HG02981 (cell line): ENCODE results near the gene ZNF211.
A peak's percentile ranks its signal among the peaks of the same experiment; 100 is the strongest.

Experiments used
- ATAC-seq: cut with Tn5 transposase; IDR thresholded peaks from one replicate; pipeline ENCODE4 v1.9.1; 2021; ENCODE audit warnings: mild to moderate bottlenecking, moderate library complexity; ENCODE audit not compliant: unreplicated experiment

ZNF211 gene

DNA sequence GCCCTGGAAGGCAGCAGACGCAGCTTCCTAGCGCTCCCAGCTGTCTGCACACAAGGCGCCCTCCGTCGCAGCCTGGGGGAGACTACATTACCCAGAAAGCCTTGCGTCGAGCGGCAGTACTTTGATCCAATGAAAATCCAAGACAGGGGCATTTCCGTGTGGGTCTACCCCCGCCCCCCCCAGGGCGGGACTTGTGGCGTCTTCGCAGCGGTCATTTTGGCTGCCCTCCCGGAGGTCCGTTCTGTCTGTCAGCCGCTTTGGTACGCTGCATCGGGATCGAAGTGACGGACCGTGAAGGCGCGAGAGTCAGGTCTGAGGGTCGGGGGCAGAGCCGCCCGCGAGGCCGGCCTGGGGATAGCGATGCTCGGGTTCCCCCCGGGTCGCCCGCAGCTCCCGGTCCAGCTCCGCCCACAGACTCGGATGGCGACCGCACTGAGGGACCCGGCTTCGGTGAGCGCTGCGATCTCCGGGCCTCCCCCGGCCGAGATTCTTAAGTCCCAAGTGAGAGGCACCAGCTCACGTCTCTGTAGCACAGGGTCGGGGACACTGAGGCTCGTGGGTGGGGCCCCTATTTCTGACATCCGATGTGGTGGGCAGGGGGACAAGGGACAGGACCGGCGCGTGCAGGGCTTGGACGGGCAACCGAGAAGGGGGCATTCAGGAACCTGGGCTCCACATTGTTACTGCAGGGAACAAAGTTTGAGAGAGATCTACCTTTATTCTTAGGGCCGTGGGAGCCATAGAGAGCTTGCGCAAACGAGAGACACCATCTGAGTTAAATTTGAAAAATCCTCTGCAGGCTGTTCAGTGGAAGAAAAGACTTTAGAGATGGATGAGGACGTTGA, at the start of gene ZNF211:
Gene ZNF211 (plus strand): TSS at position 182 of the 845 bp plus-strand sequence. CDS start 179 bp downstream, at position 361.
- peak; percentile 95 for ATAC-seq

- peak; percentile 86 for ATAC-seq
Observed at GRCh38 chr19:57583521-57584416, 49.2 kb upstream of the ZNF211 start, which contains the start of gene ZIK1. Gene ZIK1 (plus strand): TSS chr19:57584145. CDS start chr19:57584357, 212 bp downstream.

DNA sequence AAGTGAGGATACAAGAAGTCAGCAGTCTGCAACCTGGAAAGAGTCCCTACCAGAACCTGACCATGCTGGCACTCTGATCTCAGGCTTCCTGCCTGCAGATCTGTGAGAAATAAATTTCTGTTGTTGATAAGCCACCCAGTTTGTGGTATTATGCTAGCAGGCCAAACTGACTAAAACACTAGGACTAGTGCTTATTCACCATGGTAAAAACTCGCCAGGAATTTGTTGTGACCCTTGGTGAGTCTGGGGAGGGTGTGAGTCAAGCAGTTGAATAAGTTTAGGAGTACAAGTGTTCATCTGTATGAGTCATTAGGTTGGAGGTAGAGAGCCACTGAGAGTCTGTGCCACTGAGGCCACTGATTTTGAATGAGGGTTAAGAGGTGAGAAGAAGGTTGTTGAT, 45.4 kb upstream of the ZNF211 start:
- no peak for ATAC-seq

GRCh38 chr19:57599377-57599760, 33.6 kb upstream of the ZNF211 start:
- ATAC-seq = peak; percentile 14

DNA sequence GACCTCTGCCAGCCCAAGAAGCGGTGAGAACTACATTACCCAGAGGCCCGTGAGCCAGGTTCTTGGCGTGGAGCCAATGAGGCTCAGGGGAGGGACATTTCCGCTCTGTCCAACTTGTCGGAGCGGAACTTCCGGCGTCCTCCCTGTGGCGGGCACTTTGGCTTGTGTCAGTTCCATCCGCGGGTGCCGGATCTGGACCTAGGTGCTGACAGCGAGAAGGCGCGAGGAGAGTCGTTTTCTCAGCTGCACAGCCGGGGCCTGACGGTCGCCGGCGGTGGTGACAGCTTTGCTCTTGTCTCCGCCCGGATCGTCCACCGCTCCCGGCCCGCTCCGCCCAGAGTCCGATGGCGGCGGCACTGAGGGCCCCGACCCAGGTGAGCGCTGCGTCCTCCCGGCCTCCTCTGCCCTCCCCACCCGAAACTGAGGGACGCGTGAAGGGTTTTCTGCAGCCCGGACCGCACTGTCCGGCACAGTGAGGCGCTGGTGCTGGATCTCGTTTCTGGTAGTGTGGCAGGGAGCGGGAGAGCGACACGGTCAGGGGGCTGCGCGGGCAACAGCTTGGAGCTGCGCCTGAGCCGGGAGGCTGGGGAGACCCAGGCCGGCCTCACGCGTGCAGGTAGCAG, 33.1 kb upstream of the ZNF211 start, which contains the start of gene ZNF530:
Gene ZNF530 (plus strand): TSS at position 125 of the 623 bp plus-strand sequence. CDS start 4,461 bp downstream, outside the sequence.
- peak; percentile 87 for ATAC-seq

- no peak for ATAC-seq
Observed at GRCh38 chr19:57606931-57607330, 26.0 kb upstream of the ZNF211 start.

DNA sequence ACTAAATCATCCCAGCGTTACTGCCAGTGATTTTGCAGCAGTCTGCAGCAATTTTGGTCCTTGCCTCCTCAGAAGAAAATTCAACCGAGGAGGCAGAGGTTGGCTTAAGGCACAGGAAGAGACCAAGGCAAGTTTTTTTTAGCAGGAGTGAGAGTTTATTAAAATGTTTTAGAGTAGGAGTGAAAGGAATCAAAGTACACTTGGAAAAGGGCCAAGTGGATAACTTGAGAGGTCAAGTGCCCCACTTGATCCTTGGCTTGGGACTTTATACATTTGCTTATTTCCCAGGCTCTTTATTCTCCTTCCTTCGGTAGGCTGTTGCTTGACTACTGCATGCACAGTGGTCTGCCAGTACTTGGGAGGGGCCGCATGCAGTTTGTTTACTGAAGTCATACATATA, 21.9 kb upstream of the ZNF211 start:
- no peak for ATAC-seq

- peak; percentile 96 for ATAC-seq
Observed at GRCh38 chr19:57613941-57614743, 18.8 kb upstream of the ZNF211 start, which contains the start of gene ZNF134. Gene ZNF134 (plus strand): TSS chr19:57614242. CDS start chr19:57619469, 5,227 bp downstream.

DNA sequence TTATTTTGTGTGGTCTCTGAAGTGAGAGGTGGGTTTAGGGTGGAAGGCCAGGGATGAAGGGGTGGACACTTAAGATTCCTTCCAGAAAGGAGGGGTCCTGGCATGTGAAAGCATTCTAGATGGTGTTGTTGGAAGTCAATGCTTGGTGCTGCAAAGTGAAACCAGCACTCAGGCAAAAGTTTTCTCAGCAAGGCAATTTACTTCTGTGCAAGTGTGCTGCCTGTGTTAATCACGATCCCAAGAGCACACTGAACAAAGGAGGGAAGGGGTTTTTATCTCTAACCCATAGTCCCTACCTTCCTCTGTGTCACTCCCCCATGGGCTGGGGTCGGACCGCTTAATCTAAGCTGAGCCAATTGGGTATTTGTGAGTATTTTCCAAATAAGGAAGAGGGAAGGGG, 17.6 kb upstream of the ZNF211 start:
- no peak for ATAC-seq

- no peak for ATAC-seq
Observed at GRCh38 chr19:57620673-57621348, 12.2 kb upstream of the ZNF211 start.

DNA sequence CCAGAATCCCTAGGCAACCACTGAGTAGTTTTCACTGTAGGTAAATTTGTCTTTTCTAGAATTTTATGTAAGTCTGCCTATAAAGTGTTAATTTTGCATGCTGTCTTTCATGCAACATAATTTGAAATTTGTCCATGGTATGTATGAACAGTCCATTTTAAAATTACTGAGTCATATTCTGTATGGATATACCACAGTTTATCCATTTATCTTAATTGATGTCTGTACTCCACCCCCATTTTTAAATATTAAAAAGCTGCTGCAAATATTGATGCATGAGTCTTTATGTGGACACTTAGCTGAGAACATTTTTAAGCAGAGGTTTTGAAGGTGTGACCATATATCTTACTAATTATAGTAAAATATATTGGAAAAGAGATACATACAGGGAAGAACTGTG, 9.9 kb upstream of the ZNF211 start:
- no peak for ATAC-seq

- no peak for ATAC-seq
Observed at GRCh38 chr19:57633832-57634131, 814 bp downstream of the ZNF211 start.

DNA sequence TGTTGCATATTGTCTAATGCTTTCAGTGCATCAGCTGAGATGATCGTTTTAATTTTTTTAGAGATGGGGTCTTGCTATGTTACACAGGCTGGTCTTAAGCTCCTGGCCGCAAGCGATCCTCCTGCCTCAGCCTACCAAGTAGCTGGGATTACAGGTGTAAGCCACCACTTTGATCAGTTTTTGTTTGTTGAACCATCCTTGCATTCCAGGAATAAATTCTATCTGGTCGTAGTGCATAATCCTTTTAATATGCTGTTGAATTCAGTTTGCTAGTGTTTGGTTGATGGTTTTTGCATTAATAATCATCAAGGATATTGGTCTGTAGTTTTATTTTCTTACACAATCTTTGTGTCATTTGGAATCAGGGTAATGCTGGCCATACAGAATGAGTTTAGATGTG, 4.4 kb downstream of the ZNF211 start:
- ATAC-seq = no peak

DNA sequence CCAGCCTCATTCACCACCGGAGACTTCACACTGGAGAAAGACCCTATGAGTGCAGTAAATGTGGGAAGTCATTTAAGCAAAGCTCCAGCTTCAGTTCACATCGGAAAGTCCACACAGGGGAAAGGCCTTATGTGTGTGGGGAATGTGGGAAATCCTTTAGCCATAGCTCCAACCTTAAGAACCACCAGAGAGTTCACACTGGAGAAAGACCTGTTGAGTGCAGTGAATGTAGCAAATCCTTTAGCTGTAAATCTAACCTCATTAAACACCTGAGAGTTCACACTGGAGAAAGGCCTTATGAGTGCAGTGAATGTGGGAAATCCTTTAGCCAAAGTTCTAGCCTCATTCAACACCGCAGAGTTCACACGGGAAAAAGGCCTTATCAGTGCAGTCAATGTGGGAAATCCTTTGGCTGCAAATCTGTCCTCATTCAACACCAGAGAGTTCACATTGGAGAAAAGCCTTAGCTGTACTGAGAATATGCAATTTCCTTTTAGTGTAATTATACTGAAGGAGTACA, 8.8 kb downstream of the ZNF211 start:
- ATAC-seq = no peak

DNA sequence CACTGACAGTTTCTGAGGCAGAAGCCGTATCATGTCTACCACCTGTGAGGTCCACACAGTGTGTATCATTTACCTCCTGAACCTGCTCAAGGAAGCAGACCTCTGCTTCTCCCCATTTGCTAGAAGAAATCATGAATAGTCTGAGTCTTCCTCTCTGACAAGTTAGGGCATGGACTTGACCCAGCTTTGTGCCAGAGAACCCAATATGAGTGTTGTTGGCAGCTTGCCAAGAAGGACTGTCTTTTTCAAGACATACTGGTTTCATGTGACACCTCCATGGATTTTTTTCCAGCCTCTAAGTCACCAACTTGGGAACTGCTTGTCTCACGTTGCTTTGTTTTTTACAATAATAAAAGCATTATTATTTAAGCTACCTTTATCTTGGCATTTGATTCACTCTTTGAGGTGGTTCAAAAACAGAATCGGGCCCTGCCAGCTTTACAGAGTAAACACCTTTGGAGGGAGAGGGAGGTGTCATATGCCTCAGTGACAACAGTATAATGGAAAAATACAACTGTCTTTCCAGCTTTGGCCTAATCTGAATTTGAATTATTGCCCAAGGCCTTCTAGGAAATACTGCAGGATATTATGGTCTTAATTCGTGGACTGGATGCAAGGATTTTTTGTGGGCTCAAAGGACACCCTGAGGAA, 9.6 kb downstream of the ZNF211 start:
- ATAC-seq = no peak

GRCh38 chr19:57643734-57644133, 10.8 kb downstream of the ZNF211 start:
- ATAC-seq = no peak

- ATAC-seq = no peak
Observed at GRCh38 chr19:57648331-57649003, 15.5 kb downstream of the ZNF211 start.

DNA sequence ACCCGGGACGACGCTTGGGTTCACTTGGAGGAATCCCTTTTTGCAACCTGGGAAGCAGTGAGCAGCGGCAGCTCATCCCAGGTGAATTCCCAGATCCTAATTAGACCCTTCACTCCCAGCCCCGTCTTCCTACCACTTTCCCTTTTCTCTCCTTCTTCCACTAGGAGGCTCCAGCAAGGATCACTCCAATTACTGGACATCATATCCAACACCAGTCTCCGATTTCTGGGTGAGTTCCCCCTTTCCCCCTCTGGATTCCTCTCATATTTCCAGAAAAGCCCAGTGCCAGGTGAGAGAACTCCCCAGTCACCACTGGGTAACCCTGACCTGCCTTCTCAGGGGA, 18.7 kb downstream of the ZNF211 start:
- no peak for ATAC-seq

DNA sequence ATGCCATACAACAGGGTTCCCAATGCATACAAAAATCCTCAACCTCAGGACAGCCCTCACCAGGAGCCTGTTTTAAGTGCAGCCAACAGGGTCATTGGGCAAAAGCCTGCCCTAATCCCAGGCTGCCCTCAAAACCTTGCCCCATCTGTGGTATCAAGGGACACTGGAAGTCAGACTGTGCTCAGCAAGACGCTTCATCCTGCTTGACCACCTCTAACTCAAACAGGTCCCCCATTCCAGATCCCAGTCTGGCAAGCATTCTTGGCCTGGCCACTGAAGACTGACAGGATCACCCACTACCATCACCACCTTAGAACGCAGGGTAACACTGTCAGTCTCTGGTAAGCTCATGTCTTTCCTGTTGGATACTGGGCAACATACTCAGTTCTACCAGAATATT, 20.7 kb downstream of the ZNF211 start:
- ATAC-seq = no peak
